C4-2B (cell line): ENCODE results near the gene PCBP4.

Experiments
- H3K27ac ChIP-seq: fragments of 450-650 bp; 2 replicates; pipeline ENCODE4 v1.5.1; 2017
- CTCF ChIP-seq: fragments of 450-650 bp; conservative IDR thresholded peaks from 2 replicates; pipeline ENCODE4 v1.5.1; 2017; ENCODE audit warnings: mild to moderate bottlenecking
- ZFX ChIP-seq: fragments of 450-650 bp; IDR thresholded peaks from 2 replicates; pipeline ENCODE4 v1.6.1; 2017

PCBP4 gene

GRCh38 chr3:52001443-52001974 lies 34.3 kb upstream of the PCBP4 start:
- peak; percentile 92 for TF ChIP-seq CTCF
- no peak for TF ChIP-seq ZFX
- H3K27ac ChIP-seq: no peak overlapping the region

- H3K27ac ChIP-seq: no peak overlapping the region
- TF ChIP-seq ZFX (no peak), CTCF (no peak)
Measured at GRCh38 chr3:51999846-52000245, 32.6 kb upstream of the PCBP4 start.

- no peak overlapping the region for H3K27ac ChIP-seq
Measured at GRCh38 chr3:51998774-51999173, 31.5 kb upstream of the PCBP4 start.

GRCh38 chr3:51997935-51998596 lies 30.8 kb upstream of the PCBP4 start:
- no peak for TF ChIP-seq ZFX
- TF ChIP-seq CTCF: no peak

More at GRCh38 chr3:51998774-51999173, 31.5 kb upstream of the PCBP4 start:
- TF ChIP-seq ZFX (no peak), CTCF (no peak)

GRCh38 chr3:51997172-51997571 lies 29.9 kb upstream of the PCBP4 start:
- no peak overlapping the region for H3K27ac ChIP-seq
- TF ChIP-seq ZFX: no peak
- no peak for TF ChIP-seq CTCF

More at GRCh38 chr3:51997935-51998596, 30.8 kb upstream of the PCBP4 start:
- no peak overlapping the region for H3K27ac ChIP-seq

- H3K27ac ChIP-seq: peak within 1 kb of the TSS; percentile 93
- TF ChIP-seq CTCF (no peak), ZFX (no peak)
Measured at GRCh38 chr3:51995346-51996163, 28.3 kb upstream of the PCBP4 start, which contains the start of gene RPL29. Gene RPL29 (minus strand): TSS chr3:51995895. CDS start chr3:51995461, 434 bp downstream.

GRCh38 chr3:51994530-51994929 lies 27.3 kb upstream of the PCBP4 start:
- H3K27ac ChIP-seq: peak overlapping the region; percentile 93

GRCh38 chr3:51993657-51994056 lies 26.4 kb upstream of the PCBP4 start:
- peak overlapping the region; percentile 93; the same call in 1 of the 2 replicates for H3K27ac ChIP-seq

More at GRCh38 chr3:51994530-51994929, 27.3 kb upstream of the PCBP4 start:
- TF ChIP-seq ZFX (no peak), CTCF (no peak)
